Lung (tissue), 12 donors: ENCODE results near the gene ZKSCAN5. TPM values are rescaled to one million over a fixed set of nuclear protein-coding genes. Genes with fewer than 3 reads are reported as not detected.
A peak's percentile ranks its signal among the peaks of the same experiment; 100 is the strongest.

Experiments
- ATAC-seq: fragments of 200-7000 bp; cut with Tn5 transposase; one replicate; pipeline ENCODE4 v1.9.1; 2020; ENCODE audit warnings: moderate number of reproducible peaks; ENCODE audit not compliant: insufficient read depth, low FRiP score
- DNase-seq, 3 donors: peaks; one replicate each; pipeline ENCODE4 v3.0.0-alpha.2; 2013 to 2017
- H3K27ac ChIP-seq, 2 donors: one replicate each; pipeline ENCODE4 v1.5.1; 2013; ENCODE audit warnings: mild to moderate bottlenecking in 2 of 2, moderate library complexity in 2 of 2, control low read depth in 1 of 2, inconsistent platforms in 1 of 2, low read depth in 1 of 2, low read length in 1 of 2
- H3K27me3 ChIP-seq, 3 donors: one replicate each; pipeline ENCODE4 v1.5.1; 2013; ENCODE audit warnings: low read length in 2 of 3; ENCODE audit not compliant: control insufficient read depth in 3 of 3, insufficient read depth in 3 of 3
- H3K36me3 ChIP-seq, 4 donors: one replicate each; pipeline ENCODE4 v1.5.1; 2013; ENCODE audit warnings: low read length in 4 of 4, mild to moderate bottlenecking in 1 of 4, moderate library complexity in 1 of 4; ENCODE audit not compliant: control insufficient read depth in 4 of 4, insufficient read depth in 4 of 4
- H3K4me1 ChIP-seq, 5 donors: one replicate each; pipeline ENCODE4 v1.5.1; 2013; ENCODE audit warnings: low read length in 5 of 5, mild to moderate bottlenecking in 2 of 5, moderate library complexity in 1 of 5; ENCODE audit not compliant: control insufficient read depth in 5 of 5, insufficient read depth in 5 of 5
- H3K4me3 ChIP-seq: one replicate; pipeline ENCODE4 v1.5.1; 2013; ENCODE audit warnings: mild to moderate bottlenecking, control low read depth, moderate library complexity
- H3K9ac ChIP-seq, 2 donors: one replicate each; pipeline ENCODE4 v1.5.1; 2013; ENCODE audit warnings: low read length in 2 of 2, control low read depth in 1 of 2; ENCODE audit not compliant: insufficient read depth in 1 of 2
- H3K9me3 ChIP-seq, 4 donors: one replicate each; pipeline ENCODE4 v1.5.1; 2013; ENCODE audit warnings: low read length in 3 of 4, mild to moderate bottlenecking in 1 of 4, moderate library complexity in 1 of 4; ENCODE audit not compliant: control insufficient read depth in 4 of 4, insufficient read depth in 3 of 4
- WGBS, 2 donors: extraction: QIAGEN DNeasy Blood & Tissue Kit; methylation state at CpG; one replicate each; pipeline ENCODE4 v1.1.7; 2013; 5-methylcytosine and 5-hydroxymethylcytosine counted together
- polyA plus RNA-seq, 2 donors: library from polyadenylated mRNA; stranded (reverse); fragments of 200-250 nt; gene quantifications; one replicate each; pipeline ENCODE4 v1.2.1, GENCODE V29; 2013
- total RNA-seq, 2 donors: library from RNA; depleted of rRNA in 1 of 2; stranded (reverse); fragments of >200 nt in 1 of 2; gene quantifications; one replicate each; pipeline ENCODE4 v1.2.1, GENCODE V29; 2014 to 2021
- TF ChIP-seq, protein P1 (sequence below): IDR thresholded peaks from 2 replicates; pipeline ENCODE4 v1.5.1; 2012; ENCODE audit warnings: mild to moderate bottlenecking; ENCODE audit errors: control extremely low read depth, extremely low read depth
- donor health status: control.
- donor health status: control.
- donor health status: Bipolar disorder and iron deficiency.
- donor health status: healthy.
- donor health status: DM: yes; HTN: yes; CAD: no.

ZKSCAN5 gene
- total and polyA plus RNA-seq, 4 donors, result 3.1 to 9.7 (median 6.2) TPM

DNA sequence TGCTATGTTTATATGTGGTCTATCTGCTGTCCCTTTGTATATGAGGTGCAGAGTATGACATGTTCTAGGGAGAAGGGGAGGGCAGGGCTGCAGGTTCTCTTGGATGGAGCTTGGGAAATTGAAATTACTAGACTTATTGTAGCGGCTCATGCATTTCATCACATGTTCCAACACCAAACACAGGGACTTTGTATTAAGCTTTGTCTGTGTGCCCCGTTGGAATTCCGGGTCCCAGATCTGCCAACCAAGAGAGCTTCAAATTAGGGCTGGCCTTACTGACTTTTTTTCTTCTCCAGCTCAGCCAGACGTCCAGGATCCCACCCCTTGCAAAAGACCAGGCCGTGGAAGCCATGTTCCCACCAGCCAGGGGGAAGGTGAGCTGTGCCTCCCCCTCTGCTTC is 28.4 kb upstream of the ZKSCAN5 start:
- 84 to 90% methylated on average over 5 of the region's 5 CpGs for WGBS, 2 donors
- H3K9ac ChIP-seq, result no peak overlapping the region
- DNase-seq (no peak), ATAC-seq (no peak)
- no peaks in the 10 kb centered on the region for H3K27me3 ChIP-seq
- H3K36me3 ChIP-seq, result peaks cover 2 to 8% (median 6%) of the 10 kb centered on the region in 4 donors
- no peak overlapping the region for H3K27ac ChIP-seq
- no peak overlapping the region for H3K4me3 ChIP-seq
- peaks cover 0 to 11% (median 7%) of the 10 kb centered on the region in 5 donors for H3K4me1 ChIP-seq
- TF ChIP-seq, protein P1, sequence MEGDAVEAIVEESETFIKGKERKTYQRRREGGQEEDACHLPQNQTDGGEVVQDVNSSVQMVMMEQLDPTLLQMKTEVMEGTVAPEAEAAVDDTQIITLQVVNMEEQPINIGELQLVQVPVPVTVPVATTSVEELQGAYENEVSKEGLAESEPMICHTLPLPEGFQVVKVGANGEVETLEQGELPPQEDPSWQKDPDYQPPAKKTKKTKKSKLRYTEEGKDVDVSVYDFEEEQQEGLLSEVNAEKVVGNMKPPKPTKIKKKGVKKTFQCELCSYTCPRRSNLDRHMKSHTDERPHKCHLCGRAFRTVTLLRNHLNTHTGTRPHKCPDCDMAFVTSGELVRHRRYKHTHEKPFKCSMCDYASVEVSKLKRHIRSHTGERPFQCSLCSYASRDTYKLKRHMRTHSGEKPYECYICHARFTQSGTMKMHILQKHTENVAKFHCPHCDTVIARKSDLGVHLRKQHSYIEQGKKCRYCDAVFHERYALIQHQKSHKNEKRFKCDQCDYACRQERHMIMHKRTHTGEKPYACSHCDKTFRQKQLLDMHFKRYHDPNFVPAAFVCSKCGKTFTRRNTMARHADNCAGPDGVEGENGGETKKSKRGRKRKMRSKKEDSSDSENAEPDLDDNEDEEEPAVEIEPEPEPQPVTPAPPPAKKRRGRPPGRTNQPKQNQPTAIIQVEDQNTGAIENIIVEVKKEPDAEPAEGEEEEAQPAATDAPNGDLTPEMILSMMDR, result no peak
- no peaks in the 10 kb centered on the region for H3K9me3 ChIP-seq

DNA sequence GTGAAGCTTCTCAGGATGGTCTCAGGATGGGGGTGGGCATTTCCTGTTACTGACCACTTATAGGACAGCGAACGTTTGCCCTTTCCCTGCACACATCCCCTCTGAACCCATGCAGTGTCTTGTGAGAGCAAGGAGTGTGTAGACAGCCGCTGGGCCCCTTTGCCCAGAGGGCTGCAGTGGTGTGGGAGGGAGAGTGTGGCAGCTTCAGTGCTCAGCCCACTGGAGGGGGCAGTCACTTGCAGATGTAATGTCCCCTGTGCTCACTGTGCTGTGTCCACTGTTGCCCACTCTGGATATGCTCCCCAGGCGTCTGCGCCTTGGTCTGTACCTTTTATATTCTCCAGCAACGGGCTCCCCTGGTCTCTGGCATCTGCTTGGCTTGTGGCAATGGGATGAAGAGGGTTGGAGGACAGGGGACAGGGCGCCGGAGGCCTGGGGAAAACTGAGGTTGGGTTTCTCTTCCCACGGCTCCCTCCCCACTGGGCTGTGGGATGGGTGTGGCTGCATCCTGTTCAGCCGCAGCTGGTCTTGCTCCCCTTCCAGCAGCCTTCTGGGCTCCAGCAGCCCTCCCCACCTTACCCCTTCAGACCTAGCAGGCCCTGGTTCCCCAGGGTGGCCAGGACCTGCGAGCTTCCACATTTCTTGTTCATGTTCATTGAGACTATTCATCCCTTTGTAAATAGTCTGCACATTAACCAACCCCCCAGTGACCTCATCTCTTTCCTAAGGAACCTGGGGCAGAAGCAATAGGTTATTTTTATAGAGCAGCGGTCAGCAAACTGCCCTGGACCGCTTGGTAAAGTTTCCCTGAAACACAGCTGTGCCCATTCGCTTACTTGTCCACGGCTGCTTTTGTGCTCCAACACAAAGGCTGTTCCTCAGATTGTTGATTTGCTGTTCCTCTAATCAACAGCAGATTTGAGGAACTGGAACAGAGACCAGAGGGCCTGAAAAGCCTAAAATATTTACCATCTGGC is 25.7 kb upstream of the ZKSCAN5 start:
- Histone ChIP-seq H3K36me3 (peaks cover 2 to 8% (median 6%) of the 10 kb centered on the region in 4 donors), H3K9me3 (no peaks in the 10 kb centered on the region), H3K27ac (peak overlapping the region in 1 of 2 donors; percentile 6), H3K4me1 (peaks cover 0 to 8% (median 2%) of the 10 kb centered on the region in 5 donors), H3K9ac (no peak overlapping the region), H3K4me3 (no peak overlapping the region), H3K27me3 (no peaks in the 10 kb centered on the region)
- TF ChIP-seq, protein P1, result no peak
- DNase-seq (no peak), ATAC-seq (no peak)
- WGBS, 2 donors, result 69 to 74% methylated on average over 15 of the region's 15 CpGs

DNA sequence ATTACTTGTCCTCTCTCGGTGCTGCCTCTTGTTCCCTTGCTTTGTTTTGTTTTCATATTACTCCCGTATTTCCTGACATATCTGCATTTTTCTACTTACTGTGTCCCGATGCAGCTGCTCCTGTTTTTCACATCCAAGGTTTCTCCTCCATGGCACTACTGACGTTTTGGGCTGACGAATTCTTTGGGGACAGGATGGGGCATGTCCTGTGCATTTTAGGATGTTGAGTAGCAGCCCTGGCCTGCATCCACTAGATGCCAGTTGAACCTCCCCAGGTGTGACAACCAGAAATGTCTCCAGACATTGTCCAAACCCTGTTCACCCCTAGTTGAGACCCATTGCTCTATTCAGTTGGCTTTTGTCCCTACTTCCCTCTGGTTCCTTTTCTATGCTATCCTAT is 19.4 kb upstream of the ZKSCAN5 start:
- Histone ChIP-seq H3K27me3 (no peaks in the 10 kb centered on the region), H3K36me3 (peaks cover 0 to 13% (median 4%) of the 10 kb centered on the region in 4 donors), H3K4me3 (no peak overlapping the region), H3K27ac (no peak overlapping the region), H3K4me1 (no peaks in the 10 kb centered on the region), H3K9ac (no peak overlapping the region), H3K9me3 (no peaks in the 10 kb centered on the region)
- TF ChIP-seq, protein P1, result no peak
- ATAC-seq (no peak), DNase-seq (no peak)
- 91 to 95% methylated on average over 5 of the region's 5 CpGs for WGBS, 2 donors
